ENCODE measurements around the gene CARS1. TPM values are rescaled to one million over a fixed set of nuclear protein-coding genes. Genes with fewer than 3 reads are reported as not detected.
A peak's percentile ranks its signal among the peaks of the same experiment; 100 is the strongest.

The CARS1 gene
- total and polyA plus RNA-seq, 9 of the 15 experiments (the other 6 are each of a cell fraction or from before 2014, with no cell fraction given), result 14.4 to 106 (median 73.6) TPM

DNA sequence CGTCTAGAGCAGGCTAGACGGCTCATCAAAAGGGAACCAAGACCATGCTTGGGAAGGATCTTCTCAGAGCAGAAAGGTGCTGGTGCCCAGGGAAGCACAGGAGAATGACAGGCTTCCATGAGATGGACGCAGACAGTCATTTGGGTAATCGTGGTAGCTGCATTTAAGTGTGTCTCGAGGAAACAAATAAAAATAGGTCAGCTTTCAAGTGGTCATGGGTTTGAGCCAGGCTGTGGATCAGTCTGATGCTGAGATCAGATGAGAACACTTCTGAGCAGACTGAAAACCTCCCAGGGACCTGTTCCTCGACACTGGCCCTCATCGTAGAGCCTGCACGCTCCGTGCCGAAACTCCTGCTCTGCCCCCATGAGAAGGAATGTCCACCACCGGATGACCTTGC lies 4.7 kb downstream of the CARS1 start:
- peaks cover 97% of the 10 kb centered on the region for H3K79me2 ChIP-seq (ENCODE audit: control insufficient read depth, insufficient read depth, low read length)
- intact Hi-C loops (cut with micrococcal nuclease) (no loop called here), in situ Hi-C loops (cut with MboI) (no loop called here)
- WGBS (ENCODE audit: insufficient coverage, low coverage, missing lambda C conversion rate), result 83% methylated on average over 11 of the region's 11 CpGs
- no peak overlapping the region for H3K4me2 ChIP-seq (ENCODE audit: insufficient read depth, low read length)
- peaks cover 48% of the 10 kb centered on the region; the same call in 2 of the 3 replicates for H3K36me3 ChIP-seq (ENCODE audit: control insufficient read depth, insufficient read depth, low read length)
- CTCF ChIA-PET (ENCODE audit: low intra/inter-chr PET ratio), result no interaction called here
- no peaks in the 10 kb centered on the region for H3K9me3 ChIP-seq (replicated peaks; ENCODE audit: control insufficient read depth, insufficient read depth, low read depth, low read length)
- H3K4me3 ChIP-seq, result no peak overlapping the region
- H2AFZ ChIP-seq (ENCODE audit: low read depth, low read length), result no peak overlapping the region
- H3K27ac ChIP-seq (ENCODE audit: extremely low read depth, low read depth, low read length), result no peak overlapping the region; the same call in 2 of the 3 replicates
- FAIRE-seq (no peak), ATAC-seq (no peak), DNase-seq (ENCODE audit: extremely low read depth in 1 of 4, low spot score in 3 of 4) (no peak)
- no TSS peak for BruUV-seq (replicated peaks)
- no peaks in the 10 kb centered on the region for H3K27me3 ChIP-seq (ENCODE audit: control insufficient read depth in 2 of 2, insufficient read depth in 2 of 2, low read length in 2 of 2)
- H3K9ac ChIP-seq (ENCODE audit: insufficient read depth in 1 of 2, low read depth in 2 of 2, low read length in 2 of 2), result peak overlapping the region in 1 of 2 experiments; percentile 70; a peak in 1 of 4 replicates
- peaks cover 32% of the 10 kb centered on the region for H3K9me1 ChIP-seq (ENCODE audit: control insufficient read depth, insufficient read depth, low read length)
- POLR2A ChIA-PET, result interaction anchor here (0.6 kb wide), 2 partner anchors 16 to 353 kb away, joined by 3 read pairs; partner anchors contain the start of gene KCNQ1OT1
- peaks cover 29 to 52% of the 10 kb centered on the region in 2 experiments; a peak in 4 of 5 replicates for H3K4me1 ChIP-seq (replicated peaks in 1 of 2; ENCODE audit: control insufficient read depth in 2 of 2, insufficient read depth in 2 of 2, low read length in 2 of 2)
- H4K20me1 ChIP-seq (replicated peaks; ENCODE audit: control insufficient read depth, insufficient read depth, low read length), result peaks cover 75% of the 10 kb centered on the region
- TF ChIP-seq RAD51 (IDR thresholded peaks at IDR 0.05; ENCODE audit: borderline replicate concordance, low read depth) (no peak), ZNF75A (CRISPR knock-in tag; IDR thresholded peaks at IDR 0.05) (no peak), SP1 (CRISPR knock-in tag; IDR thresholded peaks at IDR 0.05) (no peak), NFATC3 (IDR thresholded peaks at IDR 0.05) (no peak), POLR2AphosphoS5 (IDR thresholded peaks at IDR 0.05; ENCODE audit: control insufficient read depth, insufficient read depth, low read depth, low read length) (no peak), HDAC3 (IDR thresholded peaks at IDR 0.05; ENCODE audit: borderline replicate concordance, partially characterized antibody) (no peak), ZMIZ1 (IDR thresholded peaks at IDR 0.05; ENCODE audit: low read depth in 2 of 2, low read length in 2 of 2) (no peak), DNMT1 (IDR thresholded peaks at IDR 0.05) (no peak), TRIM28 (IDR thresholded peaks at IDR 0.05) (no peak), NCOR1 (IDR thresholded peaks at IDR 0.05) (no peak), ZBTB8A (IDR thresholded peaks at IDR 0.05; ENCODE audit: partially characterized antibody) (no peak), PHB2 (IDR thresholded peaks at IDR 0.05; ENCODE audit: low read depth) (no peak), NCOA1 (IDR thresholded peaks at IDR 0.05; ENCODE audit: low read depth) (no peak), ZNF79 (CRISPR knock-in tag; IDR thresholded peaks at IDR 0.05; ENCODE audit: low read depth) (no peak), POLR2A (conservative IDR thresholded peaks at IDR 0.05) (no peak), TGIF2 (CRISPR knock-in tag; IDR thresholded peaks at IDR 0.05) (no peak)
